ENCODE measurements around the gene MAGEE1. TPM values are rescaled to one million over a fixed set of nuclear protein-coding genes. Genes with fewer than 3 reads are reported as not detected.

MAGEE1 gene
- total RNA-seq, 1 donor from 2014 or later, result 2.4 TPM

DNA sequence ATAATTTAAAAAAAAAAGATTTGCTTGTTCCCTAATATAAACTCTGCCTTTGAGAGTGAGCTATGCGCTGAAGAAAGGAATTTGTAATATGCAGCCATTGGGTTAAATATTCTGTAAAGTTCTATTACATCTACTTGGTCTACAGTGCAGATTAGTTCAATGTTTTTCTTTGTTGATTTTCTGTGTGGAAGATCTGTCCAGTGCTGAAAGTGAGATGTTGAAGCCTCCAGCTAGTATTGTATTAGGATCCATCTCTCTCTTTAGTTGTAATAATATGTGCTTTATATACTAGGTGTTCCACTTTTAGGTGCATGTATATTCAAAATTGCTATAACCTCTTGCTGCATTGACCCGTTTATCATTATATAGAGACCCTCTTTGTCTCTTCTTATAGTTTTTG lies 49.8 kb downstream of the MAGEE1 start:
- TF ChIP-seq CTCF (IDR thresholded peaks at IDR 0.05; ENCODE audit: insufficient read depth, low read length, poor library complexity, severe bottlenecking), result no peak
- Histone ChIP-seq H3K27me3 (ENCODE audit: control insufficient read depth, insufficient read depth, low read length) (no peaks in the 10 kb centered on the region), H3K4me3 (ENCODE audit: low read depth, low read length) (no peak overlapping the region), H3K36me3 (ENCODE audit: control insufficient read depth, insufficient read depth, low read length) (no peaks in the 10 kb centered on the region)
- no peak for DNase-seq (ENCODE audit: low read depth)
